ENCODE results near the gene PLGLB1.
"Not testable (repeated sequence)": the region's sequence is repeated elsewhere in the genome, so short reads cannot be mapped to it uniquely, and the experiment has no call there.

PLGLB1 gene

DNA sequence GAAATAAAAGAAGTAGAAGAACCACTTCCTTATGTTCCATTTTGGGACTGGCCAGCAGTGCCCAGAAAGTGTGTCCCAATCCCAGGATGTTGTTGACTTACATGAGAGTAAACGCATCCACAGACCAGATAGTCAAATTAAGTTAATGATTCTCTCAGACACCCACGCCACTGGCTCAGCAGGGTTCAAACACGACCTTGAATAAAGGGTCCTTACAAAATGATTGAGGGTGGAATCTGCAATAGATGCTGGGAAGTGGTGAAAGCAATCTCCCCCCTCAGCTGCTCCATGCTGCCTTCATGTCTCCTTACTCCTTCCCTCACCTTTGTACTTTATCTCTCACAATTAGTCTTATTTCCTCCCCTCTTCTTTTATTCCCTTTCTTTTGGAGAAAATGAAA lies at the start of gene PLGLB1:
PLGLB1 (minus strand) TSS at position 101 of the 400 bp plus-strand sequence; CDS start at position 40, 61 bp downstream.
- DNase-seq (ENCODE audit: low spot score): not testable (repeated sequence)

DNA sequence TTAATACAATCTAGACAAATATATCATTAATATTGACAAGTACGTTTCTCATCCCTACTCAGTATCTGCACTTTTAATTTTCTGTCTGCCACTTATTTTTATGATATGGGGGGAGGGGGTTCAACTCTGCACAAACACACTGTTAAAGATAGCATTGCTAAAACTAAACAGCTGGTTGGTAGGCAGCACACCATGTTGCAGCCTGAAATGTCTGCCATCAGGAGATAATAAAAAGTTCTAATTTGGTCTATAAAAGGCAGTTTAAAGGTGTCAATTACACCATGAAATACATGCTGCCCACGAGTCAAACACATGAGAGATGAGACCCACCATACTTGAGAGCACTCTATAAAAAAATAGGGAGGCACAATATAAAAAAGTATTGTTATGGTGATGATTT lies 42.7 kb upstream of the PLGLB1 start:
- not testable (repeated sequence) for DNase-seq (ENCODE audit: low spot score)

DNA sequence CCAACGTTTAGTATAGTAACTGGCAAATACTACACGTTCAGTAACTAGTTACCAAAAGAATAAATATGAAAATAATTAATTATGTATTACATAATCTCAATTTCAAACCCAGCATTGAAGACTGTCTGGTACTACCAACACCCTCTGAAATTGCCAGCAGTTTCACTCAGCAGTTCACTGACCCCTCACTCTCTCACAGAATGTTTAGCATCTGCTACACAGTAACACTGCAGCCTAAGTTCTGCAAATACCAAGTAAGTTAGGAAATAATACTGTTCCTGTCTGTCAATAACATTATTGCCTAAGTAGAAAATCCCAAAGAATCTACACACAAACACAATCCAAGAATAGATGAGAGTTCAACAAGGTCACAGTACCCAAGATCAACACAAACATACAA lies 41.8 kb upstream of the PLGLB1 start:
- not testable (repeated sequence) for DNase-seq (ENCODE audit: low spot score)

DNA sequence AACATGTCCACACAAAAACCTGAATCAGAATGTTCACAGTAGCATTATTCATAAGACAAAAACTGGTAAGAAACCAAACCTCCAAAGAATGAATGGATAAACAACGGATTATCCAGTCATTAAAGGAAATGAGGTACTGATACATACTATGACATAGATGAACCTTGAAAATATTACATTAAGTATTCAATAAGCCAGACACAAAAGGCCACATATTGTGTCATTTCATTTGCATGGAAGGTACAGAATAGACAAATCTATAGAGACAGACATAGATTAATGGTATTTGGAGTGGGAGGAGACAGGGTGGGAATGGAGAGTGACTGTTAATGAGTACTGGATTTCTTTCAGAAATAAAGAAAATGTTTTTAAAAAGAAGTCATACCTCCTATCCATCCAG lies 39.9 kb upstream of the PLGLB1 start:
- DNase-seq (ENCODE audit: low spot score): not testable (repeated sequence)

DNA sequence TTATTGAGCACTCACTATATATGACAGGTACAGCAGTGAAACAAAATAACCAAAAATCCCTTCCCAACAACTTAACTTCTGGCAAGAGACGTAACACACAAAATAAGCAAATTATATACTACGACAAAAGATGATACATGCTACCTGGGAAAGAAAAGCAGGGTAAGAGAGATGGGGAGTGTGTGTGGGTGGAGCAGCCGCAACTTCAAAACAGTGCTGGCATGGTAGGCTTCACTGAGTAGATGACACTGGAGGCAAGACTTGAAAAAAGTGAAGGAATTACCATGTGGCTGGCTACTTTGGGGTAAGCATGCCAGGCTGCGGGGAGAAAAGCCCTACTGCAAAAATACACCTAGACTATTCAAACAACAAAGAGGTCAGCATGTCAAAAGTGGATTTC lies 36.0 kb upstream of the PLGLB1 start:
- DNase-seq (ENCODE audit: low spot score): not testable (repeated sequence)

DNA sequence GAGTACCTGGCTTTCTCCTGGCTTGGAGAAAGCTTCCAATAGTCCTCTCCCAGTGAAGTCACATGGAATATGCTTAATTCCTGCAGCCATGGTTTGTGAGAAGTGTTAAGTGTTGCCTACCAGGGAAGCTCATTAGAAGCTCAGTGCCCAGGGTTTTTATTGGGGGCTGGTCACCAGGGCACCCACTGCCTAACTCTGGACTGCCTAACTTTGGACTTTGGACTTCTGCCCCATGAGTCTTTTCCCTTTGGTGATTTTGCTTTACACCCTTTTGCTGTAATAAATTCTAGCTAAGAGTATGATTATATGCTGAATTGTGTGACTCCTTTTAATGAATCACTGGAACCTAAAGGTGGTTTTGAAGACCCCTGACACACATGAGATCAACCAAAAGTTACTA lies 35.2 kb upstream of the PLGLB1 start:
- not testable (repeated sequence) for DNase-seq (ENCODE audit: low spot score)

DNA sequence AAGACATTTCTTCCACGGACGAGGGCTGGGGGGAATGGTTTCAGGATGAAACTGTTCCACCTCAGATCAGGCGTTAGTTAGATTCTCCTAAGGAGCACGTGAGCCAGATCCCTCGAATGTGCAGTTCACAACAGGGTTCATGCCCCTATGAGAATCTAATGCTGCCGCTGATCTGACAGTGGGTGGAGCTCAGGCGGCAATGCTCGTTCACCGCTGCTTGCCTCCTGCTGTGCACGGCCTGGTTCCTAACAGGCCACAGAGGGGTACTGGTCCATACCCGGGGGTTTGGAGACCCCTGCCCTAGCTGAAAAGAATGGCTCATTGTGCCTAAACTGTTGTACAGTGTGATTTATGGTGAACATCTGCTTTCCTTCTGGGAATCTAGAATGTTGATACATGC lies 34.8 kb upstream of the PLGLB1 start:
- DNase-seq (ENCODE audit: low spot score): not testable (repeated sequence)

DNA sequence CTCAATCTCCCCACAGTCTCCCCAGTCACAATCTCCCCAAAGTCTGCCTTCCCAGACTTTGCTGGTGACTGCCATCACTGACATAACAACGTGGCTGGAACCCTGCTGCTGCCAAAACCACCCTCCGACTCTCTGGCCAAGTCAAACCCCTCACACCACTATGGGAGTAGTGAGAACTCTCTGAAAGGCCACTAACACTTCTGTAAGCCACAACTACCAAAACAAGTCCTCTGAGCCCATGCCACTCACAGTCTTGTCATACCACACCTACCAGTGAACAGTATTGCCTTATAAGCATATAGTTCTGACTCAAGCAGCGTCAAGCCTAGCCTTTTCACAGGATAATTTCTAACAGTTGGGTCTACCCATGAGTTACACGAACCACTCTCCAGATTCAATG lies 32.7 kb upstream of the PLGLB1 start:
- not testable (repeated sequence) for DNase-seq (ENCODE audit: low spot score)

DNA sequence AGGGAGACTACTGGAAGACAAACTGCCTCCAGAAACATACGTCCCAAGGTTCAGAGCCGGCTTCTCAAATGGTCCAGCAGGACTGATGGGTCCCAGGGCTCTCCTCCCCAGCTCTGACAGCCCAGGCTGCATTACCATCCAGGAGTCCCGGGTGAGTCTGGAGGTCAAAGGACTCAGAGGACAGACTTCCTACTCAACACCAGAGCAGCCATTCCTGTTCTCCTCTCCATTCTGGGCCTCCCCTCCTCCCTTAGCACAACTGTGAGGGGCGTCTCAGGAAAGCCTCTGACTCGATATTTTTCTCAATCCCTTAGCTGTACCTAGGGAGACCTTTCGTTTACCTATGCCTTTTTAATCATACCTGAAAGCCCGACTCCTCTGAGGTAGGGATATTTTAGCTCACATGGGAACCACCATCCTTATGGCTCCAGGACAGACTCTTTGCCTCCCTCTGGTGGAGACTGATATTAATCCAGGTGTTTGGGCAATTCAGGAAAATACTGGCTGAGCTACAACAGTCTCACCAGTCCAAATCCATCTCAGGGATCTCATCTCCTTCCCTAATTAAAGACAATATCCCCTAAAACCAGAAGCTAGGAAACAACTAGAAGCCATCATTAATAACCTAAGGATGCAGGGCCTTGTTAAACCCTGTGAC lies 19.8 kb upstream of the PLGLB1 start:
- DNase-seq (ENCODE audit: low spot score): not testable (repeated sequence)

DNA sequence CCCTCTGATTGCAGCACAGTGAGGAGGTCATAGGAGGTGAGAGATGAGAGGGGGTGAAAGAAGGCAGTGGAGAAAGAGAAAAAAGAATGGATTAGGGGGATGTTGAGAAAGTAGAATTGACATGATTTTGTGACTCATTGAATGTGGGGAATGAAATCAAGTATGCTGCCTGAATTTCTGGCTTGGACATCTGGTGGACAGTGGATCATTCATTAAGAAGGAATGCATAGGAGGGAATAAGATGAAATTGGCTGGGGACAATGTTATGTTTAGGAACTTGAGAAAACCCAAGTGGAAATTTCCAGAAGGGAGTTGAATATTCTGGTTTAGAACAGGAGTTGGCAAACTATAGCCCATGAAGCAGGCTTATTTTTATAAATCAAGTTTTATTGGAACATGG lies 7.0 kb upstream of the PLGLB1 start:
- DNase-seq (ENCODE audit: low spot score): not testable (repeated sequence)

DNA sequence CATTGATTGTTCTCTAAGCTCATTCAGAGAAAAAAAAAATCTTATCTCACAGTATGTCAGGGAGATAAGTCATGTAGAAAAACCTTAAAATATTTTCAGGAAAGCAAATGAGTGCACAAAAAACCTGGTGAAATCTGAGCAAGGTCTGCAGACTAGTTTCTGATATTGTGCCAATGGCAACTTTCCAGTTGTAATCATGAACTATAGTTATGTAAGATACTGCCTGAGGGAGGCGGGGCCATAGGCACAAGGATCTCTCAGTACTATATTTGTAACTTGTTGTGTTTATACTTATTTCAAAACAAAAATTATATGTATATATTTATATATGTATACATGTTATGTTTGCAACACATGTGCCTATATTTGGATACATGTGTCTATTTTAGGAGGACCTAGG lies 5.2 kb upstream of the PLGLB1 start:
- DNase-seq (ENCODE audit: low spot score): not testable (repeated sequence)

DNA sequence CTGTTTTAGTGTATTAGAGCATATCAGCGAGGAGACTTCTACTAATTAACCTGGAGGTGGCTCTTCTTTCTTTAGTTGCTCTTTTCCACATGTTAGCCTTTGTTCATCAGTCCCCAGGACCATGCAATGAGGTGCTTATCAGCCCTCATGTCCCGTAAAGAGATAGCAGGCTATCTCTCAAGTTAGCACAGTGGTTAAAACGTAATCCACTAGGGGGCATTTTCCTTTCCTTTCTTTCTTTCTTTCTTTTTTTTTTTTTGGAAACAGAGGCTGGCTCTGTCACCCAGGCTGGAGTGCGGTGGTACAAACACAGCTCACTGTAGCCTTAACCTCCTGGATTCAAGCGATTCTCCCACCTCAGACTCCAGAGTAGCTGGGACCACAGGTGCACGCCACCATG lies 4.3 kb upstream of the PLGLB1 start:
- not testable (repeated sequence) for DNase-seq (ENCODE audit: low spot score)

DNA sequence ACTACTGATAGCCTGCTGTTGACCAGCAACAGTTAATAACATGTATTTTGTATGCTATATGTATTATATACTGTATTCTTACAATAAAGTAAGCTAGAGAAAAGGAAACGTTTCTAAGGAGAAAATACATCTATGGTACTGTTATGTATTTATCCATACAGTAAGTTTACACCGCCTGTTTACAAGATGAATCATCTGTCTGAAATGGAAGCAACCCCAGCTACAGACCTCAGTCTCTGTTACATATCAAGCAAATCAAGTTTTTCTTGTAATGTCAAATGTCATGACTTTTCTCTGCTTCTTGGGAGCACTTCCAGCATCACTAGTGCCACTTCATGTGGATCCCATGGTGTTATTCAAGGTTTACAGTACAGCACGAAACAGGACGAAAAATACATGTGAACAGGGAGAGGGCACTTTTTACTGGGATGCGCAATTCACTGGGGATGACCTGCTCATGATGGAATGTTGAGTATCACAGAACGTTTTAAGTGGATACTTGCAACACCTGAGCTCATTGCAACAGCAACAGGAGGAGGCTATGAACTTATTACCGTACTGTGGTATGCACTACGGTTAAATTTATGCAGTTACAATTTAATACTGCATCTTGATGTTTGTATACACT lies 2.5 kb upstream of the PLGLB1 start:
- not testable (repeated sequence) for DNase-seq (ENCODE audit: low spot score)

DNA sequence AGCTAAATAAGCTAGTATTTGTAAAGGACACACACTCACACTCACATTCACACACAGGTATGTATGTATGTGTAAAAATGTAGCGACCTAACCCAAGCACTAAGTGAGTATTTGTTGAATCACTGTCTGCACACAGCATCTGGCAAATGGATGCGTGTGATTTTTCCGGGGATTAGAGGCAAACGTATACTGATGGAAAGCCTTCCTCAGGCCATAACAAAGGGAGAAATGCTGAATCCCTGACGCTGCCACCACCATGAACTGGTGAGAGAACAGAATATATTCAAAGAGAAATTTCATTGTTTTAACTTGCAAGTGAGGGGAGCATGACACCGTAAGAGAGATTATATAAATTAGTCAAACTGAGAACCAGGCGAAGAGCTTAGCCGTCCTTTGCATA lies 601 bp downstream of the PLGLB1 start:
- DNase-seq (ENCODE audit: low spot score): not testable (repeated sequence)

DNA sequence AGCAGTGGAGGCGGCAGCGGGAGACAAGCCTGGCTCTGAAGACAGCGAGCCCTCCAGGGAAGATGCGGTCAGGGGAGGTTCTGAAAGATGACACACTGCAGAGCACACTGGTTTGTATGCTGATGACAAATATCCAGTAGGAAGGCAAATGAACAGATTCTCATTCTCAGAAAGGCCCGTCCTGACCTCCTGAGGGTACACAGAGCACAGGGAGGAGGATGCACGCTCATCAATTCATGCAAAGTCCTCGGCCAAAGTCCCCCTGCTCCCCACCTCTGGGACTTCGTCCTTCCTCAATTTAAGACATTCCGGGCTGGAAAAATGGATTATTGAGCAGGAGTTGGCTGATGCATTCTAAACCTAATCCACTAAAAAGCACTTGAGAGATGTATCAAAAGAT lies 2.6 kb downstream of the PLGLB1 start:
- DNase-seq (ENCODE audit: low spot score): not testable (repeated sequence)

DNA sequence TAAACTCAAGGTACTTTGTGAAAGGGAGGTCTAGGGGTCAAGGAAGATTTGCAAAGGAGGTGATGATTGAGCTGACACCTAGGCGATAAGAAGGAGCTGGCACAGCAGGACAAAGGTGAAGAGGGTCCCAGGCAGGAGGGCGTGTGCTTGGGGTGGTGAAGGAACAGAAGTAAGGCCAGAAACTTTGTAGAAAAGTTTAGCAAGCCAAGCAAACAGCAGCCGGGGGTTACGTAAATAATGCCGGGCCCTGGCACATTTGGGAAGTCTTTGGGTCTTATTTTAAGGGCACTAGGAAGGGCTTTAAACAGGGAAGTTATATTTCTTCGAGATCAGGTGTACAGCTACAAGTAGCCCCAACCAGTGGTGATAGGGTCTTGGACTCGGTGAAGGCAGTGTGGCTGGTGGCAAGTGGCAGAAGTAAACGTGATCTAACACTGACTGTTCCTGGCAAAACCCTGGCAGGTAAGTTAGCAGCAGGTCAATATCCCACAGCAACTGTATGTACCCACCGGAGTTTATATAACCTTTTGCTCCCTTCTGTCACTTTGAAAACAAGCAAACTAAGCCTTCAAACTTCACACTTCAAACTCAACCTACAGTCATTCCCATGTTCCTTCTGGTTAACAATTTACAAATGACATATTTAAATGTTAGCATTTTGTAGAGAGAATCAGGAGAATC lies 7.0 kb downstream of the PLGLB1 start:
- not testable (repeated sequence) for DNase-seq (ENCODE audit: low spot score)

DNA sequence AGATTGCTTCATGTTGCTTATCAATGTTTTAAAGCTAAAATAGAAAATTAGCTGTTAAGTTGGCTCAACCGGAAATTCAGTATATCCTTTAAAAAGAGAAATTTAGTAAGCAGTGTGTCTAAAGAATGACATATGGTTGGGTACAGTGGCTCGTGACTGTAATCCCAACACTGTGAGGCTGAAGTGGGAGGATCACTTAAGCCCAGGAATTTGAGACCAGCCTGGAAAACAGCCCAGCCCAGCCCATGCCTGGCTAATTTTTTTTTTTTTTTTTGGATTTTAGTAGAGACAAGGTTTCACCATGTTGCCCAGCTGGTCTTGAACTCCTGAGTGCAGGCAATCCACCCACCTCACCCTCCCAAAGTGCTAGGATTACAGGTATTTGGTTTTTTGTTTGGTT lies 17.2 kb downstream of the PLGLB1 start:
- not testable (repeated sequence) for DNase-seq (ENCODE audit: low spot score)
